ENCODE results near the gene FHIT. TPM values are rescaled to one million over a fixed set of nuclear protein-coding genes. Genes with fewer than 3 reads are reported as not detected.
A peak's percentile ranks its signal among the peaks of the same experiment; 100 is the strongest.

Gene FHIT
- total and polyA plus RNA-seq, 10 of the 15 experiments (the other 5 are each of a cell fraction or from before 2014, with no cell fraction given): 4.2 to 14.9 (median 9.4) TPM

DNA sequence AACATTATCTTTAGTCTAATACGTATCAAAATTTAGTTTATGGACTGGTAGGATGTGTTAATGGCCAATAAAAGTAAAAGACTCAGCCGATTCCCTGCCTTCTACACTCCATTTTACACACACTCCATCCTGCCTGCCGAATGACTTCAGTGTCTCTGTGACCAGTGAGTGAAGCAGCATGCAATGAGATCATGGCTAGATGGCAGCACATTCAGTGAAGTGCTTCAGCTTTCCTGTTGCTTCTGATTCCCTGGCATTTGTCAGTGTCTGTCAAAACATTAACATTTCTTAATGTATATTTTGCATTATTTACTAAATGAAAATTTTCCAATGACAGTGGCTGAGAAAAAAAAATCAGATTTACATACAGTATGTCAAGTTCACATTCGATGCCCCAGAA lies 412.0 kb downstream of the FHIT start:
- in situ Hi-C loops (cut with MboI): no loop called here
- BruUV-seq (replicated peaks): no TSS peak
- Histone ChIP-seq H3K27me3 (replicated peaks in 1 of 2; ENCODE audit: control insufficient read depth in 2 of 2, insufficient read depth in 2 of 2, low read length in 1 of 2) (no peaks in the 10 kb centered on the region), H2AFZ (ENCODE audit: control insufficient read depth, low read depth, low read length) (no peak overlapping the region), H3K27ac (ENCODE audit: control insufficient read depth, insufficient read depth) (no peak overlapping the region), H3K4me2 (ENCODE audit: control insufficient read depth, insufficient read depth) (no peak overlapping the region), H3K9ac (ENCODE audit: control insufficient read depth, insufficient read depth, low read length) (no peak overlapping the region), H3K4me3 (no peak overlapping the region), H4K20me1 (ENCODE audit: control insufficient read depth, insufficient read depth) (no peaks in the 10 kb centered on the region), H3K9me3 (replicated peaks; ENCODE audit: control insufficient read depth, insufficient read depth, low read length) (no peaks in the 10 kb centered on the region), H3K4me1 (ENCODE audit: control insufficient read depth, insufficient read depth, low read length) (no peaks in the 10 kb centered on the region), H3K79me2 (ENCODE audit: control insufficient read depth, insufficient read depth, low read length) (no peaks in the 10 kb centered on the region), H3K36me3 (ENCODE audit: control insufficient read depth in 2 of 2, insufficient read depth in 2 of 2, low read length in 1 of 2) (no peaks in the 10 kb centered on the region)
- FAIRE-seq (no peak), ATAC-seq (no peak), DNase-seq (ENCODE audit: low read depth, low spot score) (no peak)
- TF ChIP-seq CHD1 (IDR thresholded peaks at IDR 0.05; ENCODE audit: low read depth, low read length): no peak
- peak in 1 of 3 experiments; percentile 5; a peak in 1 of 6 replicates for TF ChIP-seq CTCF (IDR thresholded peaks at IDR 0.05 in 2 of 3, conservative IDR thresholded peaks at IDR 0.05 in 1 of 3; ENCODE audit: control insufficient read depth in 2 of 3, extremely low read depth in 1 of 3, insufficient read depth in 1 of 3, low read depth in 3 of 3, low read length in 3 of 3)
- intact Hi-C loops (cut with micrococcal nuclease; ENCODE audit: unreplicated experiment): no loop called here
- SMC1A ChIA-PET (ENCODE audit: uncharacterized antibody, unreplicated experiment): no interaction called here
- WGBS (ENCODE audit: insufficient coverage, insufficient replicate concordance, low lambda C conversion rate, missing lambda C conversion rate): 69% methylated on average over 4 of the region's 4 CpGs
- CTCF ChIA-PET: no interaction called here
- RAD21 ChIA-PET (ENCODE audit: unreplicated experiment): interaction anchor here (0.6 to 1.1 kb wide), 2 partner anchors 532 to 542 kb away, joined by 3 read pairs; no protein-coding TSS in a partner anchor
- POLR2A ChIA-PET: no interaction called here

- no peaks in the 10 kb centered on the region for H3K36me3 ChIP-seq (ENCODE audit: control insufficient read depth in 2 of 2, insufficient read depth in 2 of 2, low read length in 1 of 2)
- intact Hi-C loops (cut with micrococcal nuclease; ENCODE audit: unreplicated experiment): no loop called here
- SMC1A ChIA-PET (ENCODE audit: uncharacterized antibody, unreplicated experiment): no interaction called here
- no peak overlapping the region for H2AFZ ChIP-seq (ENCODE audit: control insufficient read depth, low read depth, low read length)
- CTCF ChIA-PET: no interaction called here
- no peak overlapping the region for H3K9ac ChIP-seq (ENCODE audit: control insufficient read depth, insufficient read depth, low read length)
- no peaks in the 10 kb centered on the region for H3K27me3 ChIP-seq (replicated peaks in 1 of 2; ENCODE audit: control insufficient read depth in 2 of 2, insufficient read depth in 2 of 2, low read length in 1 of 2)
- 85% methylated on average over 5 of the region's 5 CpGs for WGBS (ENCODE audit: insufficient coverage, insufficient replicate concordance, low lambda C conversion rate, missing lambda C conversion rate)
- no TSS peak for BruUV-seq (replicated peaks)
- H3K79me2 ChIP-seq (ENCODE audit: control insufficient read depth, insufficient read depth, low read length): no peaks in the 10 kb centered on the region
- H3K27ac ChIP-seq (ENCODE audit: control insufficient read depth, insufficient read depth): no peak overlapping the region
- FAIRE-seq (no peak), DNase-seq (ENCODE audit: low read depth, low spot score) (no peak), ATAC-seq (no peak)
- H3K9me3 ChIP-seq (replicated peaks; ENCODE audit: control insufficient read depth, insufficient read depth, low read length): no peaks in the 10 kb centered on the region
- H3K4me3 ChIP-seq: no peak overlapping the region
- H4K20me1 ChIP-seq (ENCODE audit: control insufficient read depth, insufficient read depth): no peaks in the 10 kb centered on the region
- H3K4me1 ChIP-seq (ENCODE audit: control insufficient read depth, insufficient read depth, low read length): no peaks in the 10 kb centered on the region
- RAD21 ChIA-PET (ENCODE audit: unreplicated experiment): no interaction called here
- POLR2A ChIA-PET: no interaction called here
- H3K4me2 ChIP-seq (ENCODE audit: control insufficient read depth, insufficient read depth): no peak overlapping the region
- in situ Hi-C loops (cut with MboI): no loop called here
- TF ChIP-seq, protein P1, sequence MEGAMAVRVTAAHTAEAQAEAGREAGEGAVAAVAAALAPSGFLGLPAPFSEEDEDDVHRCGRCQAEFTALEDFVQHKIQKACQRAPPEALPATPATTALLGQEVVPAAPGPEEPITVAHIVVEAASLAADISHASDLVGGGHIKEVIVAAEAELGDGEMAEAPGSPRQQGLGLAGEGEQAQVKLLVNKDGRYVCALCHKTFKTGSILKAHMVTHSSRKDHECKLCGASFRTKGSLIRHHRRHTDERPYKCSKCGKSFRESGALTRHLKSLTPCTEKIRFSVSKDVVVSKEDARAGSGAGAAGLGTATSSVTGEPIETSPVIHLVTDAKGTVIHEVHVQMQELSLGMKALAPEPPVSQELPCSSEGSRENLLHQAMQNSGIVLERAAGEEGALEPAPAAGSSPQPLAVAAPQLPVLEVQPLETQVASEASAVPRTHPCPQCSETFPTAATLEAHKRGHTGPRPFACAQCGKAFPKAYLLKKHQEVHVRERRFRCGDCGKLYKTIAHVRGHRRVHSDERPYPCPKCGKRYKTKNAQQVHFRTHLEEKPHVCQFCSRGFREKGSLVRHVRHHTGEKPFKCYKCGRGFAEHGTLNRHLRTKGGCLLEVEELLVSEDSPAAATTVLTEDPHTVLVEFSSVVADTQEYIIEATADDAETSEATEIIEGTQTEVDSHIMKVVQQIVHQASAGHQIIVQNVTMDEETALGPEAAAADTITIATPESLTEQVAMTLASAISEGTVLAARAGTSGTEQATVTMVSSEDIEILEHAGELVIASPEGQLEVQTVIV (IDR thresholded peaks at IDR 0.05; ENCODE audit: borderline replicate concordance, partially characterized antibody): no peak
- TF ChIP-seq MTA3 (IDR thresholded peaks at IDR 0.05; ENCODE audit: borderline replicate concordance, low read length) (no peak), RUNX3 (IDR thresholded peaks at IDR 0.05; ENCODE audit: low read length) (no peak), CTCF (IDR thresholded peaks at IDR 0.05 in 2 of 3, conservative IDR thresholded peaks at IDR 0.05 in 1 of 3; ENCODE audit: control insufficient read depth in 2 of 3, extremely low read depth in 1 of 3, insufficient read depth in 1 of 3, low read depth in 3 of 3, low read length in 3 of 3) (no peak), TARDBP (IDR thresholded peaks at IDR 0.05; ENCODE audit: borderline replicate concordance) (no peak), HDGF (IDR thresholded peaks at IDR 0.05) (no peak), KDM1A (IDR thresholded peaks at IDR 0.05; ENCODE audit: borderline replicate concordance) (no peak), ASH2L (IDR thresholded peaks at IDR 0.05; ENCODE audit: borderline replicate concordance, low read depth) (no peak), ZNF207 (IDR thresholded peaks at IDR 0.05; ENCODE audit: borderline replicate concordance) (no peak)
Observed at GRCh38 chr3:60835796-60836195, 415.5 kb downstream of the FHIT start.
